HCT116 (cell line): ENCODE results near the gene FICD. TPM values are rescaled to one million over a fixed set of nuclear protein-coding genes. Genes with fewer than 3 reads are reported as not detected.

Source experiments
- ATAC-seq: fragments of 200-7000 bp; cut with Tn5 transposase; 2 replicates; pipeline ENCODE4 v1.9.1; 2020; ENCODE audit warnings: mild to moderate bottlenecking, moderate library complexity
- BruUV-seq: library from RNA; stranded (reverse); fragments of 400-500 nt; replicated peaks from 2 replicates; lab custom pipeline; 2021; lab: Mats Ljungman, UMichigan
- CTCF ChIA-PET: fragments of 300-600 bp; sonication (Branson Sonifier 250); formaldehyde crosslinking; loops from one replicate; lab custom pipeline; 2021; ENCODE audit warnings: antibody characterized with exemption; lab: Charles Lee
- POLR2A ChIA-PET: fragments of 300-600, 350-600 bp; sonication (Branson Sonifier 250); formaldehyde crosslinking; loops from one replicate; lab custom pipeline; 2021; ENCODE audit warnings: antibody characterized with exemption; lab: Charles Lee
- RAD21 ChIA-PET, 2 experiments: fragments of 300-600 bp; sonication (Branson Sonifier 250); formaldehyde crosslinking; loops; one replicate each; lab custom pipeline; 2023; ENCODE audit warnings: low total read pairs in 2 of 2; ENCODE audit not compliant: uncharacterized antibody in 2 of 2, unreplicated experiment in 2 of 2, low non-redundant PET in 1 of 2; lab: Charles Lee
- DNase-seq: peaks from one replicate; pipeline ENCODE4 v3.0.0-alpha.2; 2010; ENCODE audit warnings: low read depth, low spot score
- H2AFZ ChIP-seq: fragments of 200-600 bp; shearing (Covaris generic), sonication (generic); 2 replicates; pipeline ENCODE4 v1.6.1; 2017; ENCODE audit warnings: low read depth, mixed run types, mixed read lengths, antibody characterized with exemption, low read length; ENCODE audit not compliant: poor library complexity, severe bottlenecking
- H3K27ac ChIP-seq: 2 replicates; pipeline ENCODE4 v1.5.1; 2012; ENCODE audit warnings: low read depth, low read length
- H3K27me3 ChIP-seq: fragments of 200-600 bp; sonication (generic); 2 replicates; pipeline ENCODE4 v1.6.1; 2016; ENCODE audit warnings: mixed run types, low read length, mixed read lengths; ENCODE audit not compliant: insufficient read depth
- H3K36me3 ChIP-seq, 2 experiments: fragments of 200-500 bp in 1 of 2; fragments of 200-600 bp in 1 of 2; sonication (Bioruptor generic) in 1 of 2; sonication (generic) in 1 of 2; 2 replicates each; pipeline versions ENCODE4 v1.5.1 to v1.6.1; 2014 to 2016; ENCODE audit warnings: low read length in 2 of 2, inconsistent platforms in 1 of 2, mixed read lengths in 1 of 2, mixed run types in 1 of 2; ENCODE audit not compliant: insufficient read depth in 2 of 2, control insufficient read depth in 1 of 2
- H3K4me1 ChIP-seq, 2 experiments: fragments of 200-600 bp in 1 of 2; sonication (generic) in 1 of 2; 2 replicates each; pipeline versions ENCODE4 v1.5.1 to v1.6.1; 2012 to 2017; ENCODE audit warnings: low read length in 2 of 2, inconsistent platforms in 1 of 2, mild to moderate bottlenecking in 1 of 2, mixed read lengths in 1 of 2, mixed run types in 1 of 2, moderate library complexity in 1 of 2; ENCODE audit not compliant: insufficient read depth in 2 of 2, control insufficient read depth in 1 of 2
- H3K4me2 ChIP-seq: fragments of 200-600 bp; sonication (generic); 2 replicates; pipeline ENCODE4 v1.6.1; 2017; ENCODE audit warnings: mixed run types, low read length, mixed read lengths
- H3K4me3 ChIP-seq, 2 experiments: fragments of 200-600 bp in 1 of 2; sonication (generic) in 1 of 2; replicated peaks in 1 of 2; 2 replicates each; pipeline ENCODE4 v1.5.1; 2011 to 2016; ENCODE audit warnings: low read length in 2 of 2, control low read depth in 1 of 2, low read depth in 1 of 2, mild to moderate bottlenecking in 1 of 2, mixed read lengths in 1 of 2, mixed run types in 1 of 2
- H3K79me2 ChIP-seq: fragments of 200-600 bp; sonication (generic); 2 replicates; pipeline ENCODE4 v1.6.1; 2017; ENCODE audit warnings: mild to moderate bottlenecking, mixed run types, low read length, moderate library complexity, mixed read lengths; ENCODE audit not compliant: insufficient read depth
- H3K9ac ChIP-seq: fragments of 200-600 bp; sonication (generic); 2 replicates; pipeline ENCODE4 v1.6.1; 2016; ENCODE audit warnings: low read length, mixed read lengths
- H3K9me2 ChIP-seq: fragments of 200-600 bp; sonication (generic), shearing (Covaris generic); 2 replicates; pipeline ENCODE4 v1.6.1; 2017; ENCODE audit warnings: mixed run types, mild to moderate bottlenecking, moderate library complexity; ENCODE audit not compliant: insufficient read depth
- H3K9me3 ChIP-seq, 2 experiments: fragments of 200-500 bp in 1 of 2; fragments of 200-600 bp in 1 of 2; sonication (Bioruptor generic) in 1 of 2; sonication (generic) in 1 of 2; 2 replicates each; pipeline ENCODE4 v1.6.1; 2014 to 2017; ENCODE audit warnings: low read length in 2 of 2, mixed read lengths in 2 of 2, inconsistent platforms in 1 of 2, low read depth in 1 of 2, mild to moderate bottlenecking in 1 of 2, mixed run types in 1 of 2, moderate library complexity in 1 of 2; ENCODE audit not compliant: control insufficient read depth in 1 of 2, insufficient read depth in 1 of 2
- H4K20me1 ChIP-seq: fragments of 200-600 bp; sonication (generic), shearing (Covaris generic); 2 replicates; pipeline ENCODE4 v1.6.1; 2017; ENCODE audit warnings: mixed run types, mild to moderate bottlenecking, moderate library complexity; ENCODE audit not compliant: insufficient read depth
- CEBPB ChIP-seq: IDR thresholded peaks from 2 replicates; pipeline ENCODE4 v1.6.1; 2012; ENCODE audit warnings: low read depth
- EGR1 ChIP-seq: IDR thresholded peaks from 2 replicates; pipeline ENCODE4 v1.6.1; 2012; ENCODE audit warnings: low read depth
- ELF1 ChIP-seq: IDR thresholded peaks from 2 replicates; pipeline ENCODE4 v1.6.1; 2012; ENCODE audit warnings: low read depth, borderline replicate concordance
- EZH2 ChIP-seq: fragments of 200-600 bp; sonication (generic); IDR thresholded peaks from 2 replicates; pipeline ENCODE4 v1.6.1; 2017; ENCODE audit warnings: antibody characterized with exemption, mixed run types
- EZH2phosphoT487 ChIP-seq: fragments of 200-600 bp; IDR thresholded peaks from 2 replicates; pipeline ENCODE4 v1.6.1; 2018; ENCODE audit warnings: antibody characterized with exemption, borderline replicate concordance
- POLR2A ChIP-seq: IDR thresholded peaks from 2 replicates; pipeline ENCODE4 v1.7.0; 2011; ENCODE audit warnings: borderline replicate concordance; ENCODE audit not compliant: insufficient read depth, insufficient read length; ENCODE audit errors: extremely low read depth
- POLR2AphosphoS5 ChIP-seq: IDR thresholded peaks from 2 replicates; pipeline ENCODE4 v1.6.1; 2011; ENCODE audit warnings: mild to moderate bottlenecking, low read depth, low read length, moderate library complexity
- RAD21 ChIP-seq: IDR thresholded peaks from 2 replicates; pipeline ENCODE4 v1.6.1; 2012; ENCODE audit warnings: low read depth, mild to moderate bottlenecking
- SIN3A ChIP-seq: IDR thresholded peaks from 2 replicates; pipeline ENCODE4 v1.6.1; 2012; ENCODE audit warnings: low read depth
- TCF7L2 ChIP-seq: IDR thresholded peaks from 2 replicates; pipeline ENCODE4 v1.7.0; 2011; ENCODE audit warnings: borderline replicate concordance, inconsistent platforms; ENCODE audit not compliant: insufficient read depth, insufficient read length; ENCODE audit errors: extremely low read depth
- YY1 ChIP-seq: IDR thresholded peaks from 2 replicates; pipeline ENCODE4 v1.6.1; 2011; ENCODE audit warnings: low read length, low read depth, moderate library complexity, mild to moderate bottlenecking; ENCODE audit not compliant: insufficient replicate concordance; ENCODE audit errors: extremely low read depth
- ZNF274 ChIP-seq: fragments of 200-500 bp; sonication (Bioruptor generic); IDR thresholded peaks from 2 replicates; pipeline ENCODE4 v1.6.1; 2014; ENCODE audit warnings: mild to moderate bottlenecking, low read depth, low read length, inconsistent platforms
- intact Hi-C: fragments of 100-400 bp; cut with micrococcal nuclease; formaldehyde crosslinking; loops from 2 replicates; pipeline ENCODE4 v1.10.0; 2022
- total RNA-seq: library from RNA; stranded (reverse); gene quantifications from one replicate; pipeline ENCODE4 v1.2.1, GENCODE V29; 2021; ENCODE audit not compliant: unreplicated experiment
- TF ChIP-seq, protein P1 (sequence below): IDR thresholded peaks from 2 replicates; pipeline ENCODE4 v1.6.1; 2012
- TF ChIP-seq, protein P2 (sequence below), 3 experiments: fragments of 200-600 bp in 1 of 3; sonication (generic) in 1 of 3; IDR thresholded peaks in 2 of 3; conservative IDR thresholded peaks in 1 of 3; 2 replicates each; pipeline ENCODE4 v1.5.1; 2012 to 2017; ENCODE audit warnings: low read depth in 2 of 3, low read length in 2 of 3, antibody characterized with exemption in 1 of 3, borderline replicate concordance in 1 of 3, control low read depth in 1 of 3, mild to moderate bottlenecking in 1 of 3, mixed read lengths in 1 of 3, mixed run types in 1 of 3, moderate library complexity in 1 of 3; ENCODE audit not compliant: insufficient read depth in 1 of 3
- TF ChIP-seq, protein P3 (sequence below): IDR thresholded peaks from 2 replicates; pipeline ENCODE4 v1.6.1; 2011; ENCODE audit warnings: mild to moderate bottlenecking, low read length, moderate library complexity; ENCODE audit not compliant: insufficient replicate concordance; ENCODE audit errors: extremely low read depth

Gene FICD
- total RNA-seq, 1 experiment from 2014 or later: 5.1 TPM

- Histone ChIP-seq H2AFZ (no peak overlapping the region), H3K4me3 (peak overlapping the region; percentile 89 to 94), H3K79me2 (no peaks in the 10 kb centered on the region), H3K4me2 (peak overlapping the region; percentile 98), H3K9ac (no peak overlapping the region), H3K9me2 (no peaks in the 10 kb centered on the region), H3K27ac (no peak overlapping the region), H3K27me3 (no peaks in the 10 kb centered on the region), H4K20me1 (no peaks in the 10 kb centered on the region), H3K36me3 (no peaks in the 10 kb centered on the region; a peak in 2 of 4 replicates), H3K4me1 (peaks cover 3 to 19% of the 10 kb centered on the region in 2 experiments; a peak in 2 of 4 replicates), H3K9me3 (no peaks in the 10 kb centered on the region)
- TSS peak; percentile 11 for BruUV-seq
- intact Hi-C loops: loop anchor here (5.0 kb wide), 1 partner anchor 597 kb away; no protein-coding TSS in a partner anchor
- ChIA-PET CTCF (no interaction called here), RAD21 (interaction anchor here in 1 of 2 experiments (0.7 kb wide), 1 partner anchor 284 kb away, joined by 3 read pairs; no protein-coding TSS in a partner anchor), POLR2A (no interaction called here)
- TF ChIP-seq, protein P1, sequence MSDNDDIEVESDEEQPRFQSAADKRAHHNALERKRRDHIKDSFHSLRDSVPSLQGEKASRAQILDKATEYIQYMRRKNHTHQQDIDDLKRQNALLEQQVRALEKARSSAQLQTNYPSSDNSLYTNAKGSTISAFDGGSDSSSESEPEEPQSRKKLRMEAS: no peak
- no peak for TF ChIP-seq EGR1
- TF ChIP-seq RAD21: no peak
- TF ChIP-seq ZNF274: no peak
- no peak for TF ChIP-seq POLR2A
- TF ChIP-seq ELF1: no peak
- TF ChIP-seq, protein P2, sequence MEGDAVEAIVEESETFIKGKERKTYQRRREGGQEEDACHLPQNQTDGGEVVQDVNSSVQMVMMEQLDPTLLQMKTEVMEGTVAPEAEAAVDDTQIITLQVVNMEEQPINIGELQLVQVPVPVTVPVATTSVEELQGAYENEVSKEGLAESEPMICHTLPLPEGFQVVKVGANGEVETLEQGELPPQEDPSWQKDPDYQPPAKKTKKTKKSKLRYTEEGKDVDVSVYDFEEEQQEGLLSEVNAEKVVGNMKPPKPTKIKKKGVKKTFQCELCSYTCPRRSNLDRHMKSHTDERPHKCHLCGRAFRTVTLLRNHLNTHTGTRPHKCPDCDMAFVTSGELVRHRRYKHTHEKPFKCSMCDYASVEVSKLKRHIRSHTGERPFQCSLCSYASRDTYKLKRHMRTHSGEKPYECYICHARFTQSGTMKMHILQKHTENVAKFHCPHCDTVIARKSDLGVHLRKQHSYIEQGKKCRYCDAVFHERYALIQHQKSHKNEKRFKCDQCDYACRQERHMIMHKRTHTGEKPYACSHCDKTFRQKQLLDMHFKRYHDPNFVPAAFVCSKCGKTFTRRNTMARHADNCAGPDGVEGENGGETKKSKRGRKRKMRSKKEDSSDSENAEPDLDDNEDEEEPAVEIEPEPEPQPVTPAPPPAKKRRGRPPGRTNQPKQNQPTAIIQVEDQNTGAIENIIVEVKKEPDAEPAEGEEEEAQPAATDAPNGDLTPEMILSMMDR (IDR thresholded peaks at IDR 0.05 in 2 of 3, conservative IDR thresholded peaks at IDR 0.05 in 1 of 3; ENCODE audit: borderline replicate concordance in 1 of 3, insufficient read depth in 1 of 3, low read depth in 2 of 3, low read length in 2 of 3): no peak
- no peak for TF ChIP-seq POLR2AphosphoS5
- TF ChIP-seq, protein P3, sequence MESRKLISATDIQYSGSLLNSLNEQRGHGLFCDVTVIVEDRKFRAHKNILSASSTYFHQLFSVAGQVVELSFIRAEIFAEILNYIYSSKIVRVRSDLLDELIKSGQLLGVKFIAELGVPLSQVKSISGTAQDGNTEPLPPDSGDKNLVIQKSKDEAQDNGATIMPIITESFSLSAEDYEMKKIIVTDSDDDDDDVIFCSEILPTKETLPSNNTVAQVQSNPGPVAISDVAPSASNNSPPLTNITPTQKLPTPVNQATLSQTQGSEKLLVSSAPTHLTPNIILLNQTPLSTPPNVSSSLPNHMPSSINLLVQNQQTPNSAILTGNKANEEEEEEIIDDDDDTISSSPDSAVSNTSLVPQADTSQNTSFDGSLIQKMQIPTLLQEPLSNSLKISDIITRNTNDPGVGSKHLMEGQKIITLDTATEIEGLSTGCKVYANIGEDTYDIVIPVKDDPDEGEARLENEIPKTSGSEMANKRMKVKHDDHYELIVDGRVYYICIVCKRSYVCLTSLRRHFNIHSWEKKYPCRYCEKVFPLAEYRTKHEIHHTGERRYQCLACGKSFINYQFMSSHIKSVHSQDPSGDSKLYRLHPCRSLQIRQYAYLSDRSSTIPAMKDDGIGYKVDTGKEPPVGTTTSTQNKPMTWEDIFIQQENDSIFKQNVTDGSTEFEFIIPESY: no peak
- TF ChIP-seq CEBPB: no peak
- TF ChIP-seq EZH2phosphoT487: no peak
- no peak for TF ChIP-seq TCF7L2
- no peak for TF ChIP-seq EZH2
- TF ChIP-seq YY1: no peak
- TF ChIP-seq SIN3A: no peak
- DNase-seq: no peak
- peak; percentile 5; the same call in 1 of the 2 replicates for ATAC-seq
These were observed 557 bp upstream of the FICD start for GRCh38 chr12:108514468-108514972.
